Measurements from ENCODE around the gene POU5F1.

GRCh38 chr6:31158140-31158862 lies 12.2 kb downstream of the POU5F1 start, which contains the start of gene TCF19:
- TF ChIP-seq, protein P1, sequence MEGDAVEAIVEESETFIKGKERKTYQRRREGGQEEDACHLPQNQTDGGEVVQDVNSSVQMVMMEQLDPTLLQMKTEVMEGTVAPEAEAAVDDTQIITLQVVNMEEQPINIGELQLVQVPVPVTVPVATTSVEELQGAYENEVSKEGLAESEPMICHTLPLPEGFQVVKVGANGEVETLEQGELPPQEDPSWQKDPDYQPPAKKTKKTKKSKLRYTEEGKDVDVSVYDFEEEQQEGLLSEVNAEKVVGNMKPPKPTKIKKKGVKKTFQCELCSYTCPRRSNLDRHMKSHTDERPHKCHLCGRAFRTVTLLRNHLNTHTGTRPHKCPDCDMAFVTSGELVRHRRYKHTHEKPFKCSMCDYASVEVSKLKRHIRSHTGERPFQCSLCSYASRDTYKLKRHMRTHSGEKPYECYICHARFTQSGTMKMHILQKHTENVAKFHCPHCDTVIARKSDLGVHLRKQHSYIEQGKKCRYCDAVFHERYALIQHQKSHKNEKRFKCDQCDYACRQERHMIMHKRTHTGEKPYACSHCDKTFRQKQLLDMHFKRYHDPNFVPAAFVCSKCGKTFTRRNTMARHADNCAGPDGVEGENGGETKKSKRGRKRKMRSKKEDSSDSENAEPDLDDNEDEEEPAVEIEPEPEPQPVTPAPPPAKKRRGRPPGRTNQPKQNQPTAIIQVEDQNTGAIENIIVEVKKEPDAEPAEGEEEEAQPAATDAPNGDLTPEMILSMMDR (IDR thresholded peaks at IDR 0.05) = no peak
- TF ChIP-seq POLR2A (IDR thresholded peaks at IDR 0.05) = peak in 1 of 2 donors; percentile 54
